Measurements from ENCODE around the gene C1QTNF3.

Gene C1QTNF3

DNA sequence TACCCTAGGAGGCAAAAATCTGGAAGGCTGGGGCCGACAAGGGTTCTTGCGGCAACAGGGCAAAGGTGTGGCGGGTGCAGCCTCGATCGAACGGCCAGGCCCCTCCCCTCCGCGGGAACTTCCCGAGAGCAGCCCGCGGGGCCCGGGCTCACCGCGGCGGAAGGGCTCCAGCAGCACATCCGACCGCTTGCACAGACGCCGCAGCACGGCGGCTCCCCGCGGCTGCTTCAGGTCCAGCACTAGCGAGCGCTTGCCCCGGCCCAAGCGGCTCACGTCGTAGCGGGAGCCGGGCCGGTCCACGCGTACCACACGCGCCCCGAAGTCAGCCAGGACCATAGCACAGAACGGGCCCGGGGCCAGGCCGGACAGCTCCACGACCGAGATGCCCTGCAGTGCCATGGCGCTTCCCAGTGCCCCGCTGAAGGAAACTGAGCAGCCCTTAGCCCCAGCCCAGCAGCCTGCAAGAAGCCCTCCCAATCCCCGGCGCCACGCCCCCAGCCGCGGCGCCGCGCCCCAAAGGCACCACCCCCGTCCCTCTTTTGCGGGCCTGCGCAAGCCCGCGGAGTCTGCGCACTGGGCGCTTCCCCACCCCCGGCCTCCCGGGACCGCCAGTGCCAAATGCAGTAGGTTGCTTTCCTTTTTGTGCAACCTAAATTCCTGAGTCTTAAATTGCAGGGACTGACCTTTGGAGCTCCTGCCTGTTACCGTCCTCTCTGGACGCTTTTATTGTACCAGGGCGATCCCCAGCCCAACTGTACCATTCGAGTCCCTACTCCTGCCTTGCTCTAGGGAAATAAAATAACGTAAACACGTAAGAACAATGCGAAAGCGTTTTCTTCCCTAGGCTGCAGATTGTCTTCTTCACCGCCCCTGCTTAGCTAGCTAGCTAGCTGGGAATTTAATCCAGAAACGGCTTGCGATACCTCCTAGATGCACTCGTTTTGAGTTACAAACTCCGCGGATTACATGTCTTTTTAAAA lies 35.1 kb downstream of the C1QTNF3 start, which contains the start of gene AMACR (continued):
- peak; percentile 88 for TF ChIP-seq MZF1 (tag by site-specific recombination; IDR thresholded peaks at IDR 0.05; ENCODE audit: borderline replicate concordance)
- peak; percentile 22 for TF ChIP-seq GLIS1 (tag by site-specific recombination; IDR thresholded peaks at IDR 0.05)
- TF ChIP-seq, protein P1, sequence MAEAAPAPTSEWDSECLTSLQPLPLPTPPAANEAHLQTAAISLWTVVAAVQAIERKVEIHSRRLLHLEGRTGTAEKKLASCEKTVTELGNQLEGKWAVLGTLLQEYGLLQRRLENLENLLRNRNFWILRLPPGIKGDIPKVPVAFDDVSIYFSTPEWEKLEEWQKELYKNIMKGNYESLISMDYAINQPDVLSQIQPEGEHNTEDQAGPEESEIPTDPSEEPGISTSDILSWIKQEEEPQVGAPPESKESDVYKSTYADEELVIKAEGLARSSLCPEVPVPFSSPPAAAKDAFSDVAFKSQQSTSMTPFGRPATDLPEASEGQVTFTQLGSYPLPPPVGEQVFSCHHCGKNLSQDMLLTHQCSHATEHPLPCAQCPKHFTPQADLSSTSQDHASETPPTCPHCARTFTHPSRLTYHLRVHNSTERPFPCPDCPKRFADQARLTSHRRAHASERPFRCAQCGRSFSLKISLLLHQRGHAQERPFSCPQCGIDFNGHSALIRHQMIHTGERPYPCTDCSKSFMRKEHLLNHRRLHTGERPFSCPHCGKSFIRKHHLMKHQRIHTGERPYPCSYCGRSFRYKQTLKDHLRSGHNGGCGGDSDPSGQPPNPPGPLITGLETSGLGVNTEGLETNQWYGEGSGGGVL (tag by site-specific recombination; IDR thresholded peaks at IDR 0.05) = peak; percentile 24; the same call in 1 of the 2 replicates
- peak; percentile 16; the same call in 1 of the 2 replicates for TF ChIP-seq FEZF1 (tag by site-specific recombination; IDR thresholded peaks at IDR 0.05)
- TF ChIP-seq, protein P2, sequence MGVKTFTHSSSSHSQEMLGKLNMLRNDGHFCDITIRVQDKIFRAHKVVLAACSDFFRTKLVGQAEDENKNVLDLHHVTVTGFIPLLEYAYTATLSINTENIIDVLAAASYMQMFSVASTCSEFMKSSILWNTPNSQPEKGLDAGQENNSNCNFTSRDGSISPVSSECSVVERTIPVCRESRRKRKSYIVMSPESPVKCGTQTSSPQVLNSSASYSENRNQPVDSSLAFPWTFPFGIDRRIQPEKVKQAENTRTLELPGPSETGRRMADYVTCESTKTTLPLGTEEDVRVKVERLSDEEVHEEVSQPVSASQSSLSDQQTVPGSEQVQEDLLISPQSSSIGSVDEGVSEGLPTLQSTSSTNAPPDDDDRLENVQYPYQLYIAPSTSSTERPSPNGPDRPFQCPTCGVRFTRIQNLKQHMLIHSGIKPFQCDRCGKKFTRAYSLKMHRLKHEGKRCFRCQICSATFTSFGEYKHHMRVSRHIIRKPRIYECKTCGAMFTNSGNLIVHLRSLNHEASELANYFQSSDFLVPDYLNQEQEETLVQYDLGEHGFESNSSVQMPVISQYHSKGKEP (tag by site-specific recombination; IDR thresholded peaks at IDR 0.05) = peak; percentile 99
- TF ChIP-seq ZNF10 (tag by site-specific recombination; IDR thresholded peaks at IDR 0.05) = 0 out of 2 replicates have a peak, but pooled peaks have one; percentile 40
- peak; percentile 60; the same call in 1 of the 2 replicates for TF ChIP-seq ZFP69B (tag by site-specific recombination; IDR thresholded peaks at IDR 0.05)
- no peak for TF ChIP-seq ZNF768 (tag by site-specific recombination; IDR thresholded peaks at IDR 0.05)
- TF ChIP-seq, protein P3, sequence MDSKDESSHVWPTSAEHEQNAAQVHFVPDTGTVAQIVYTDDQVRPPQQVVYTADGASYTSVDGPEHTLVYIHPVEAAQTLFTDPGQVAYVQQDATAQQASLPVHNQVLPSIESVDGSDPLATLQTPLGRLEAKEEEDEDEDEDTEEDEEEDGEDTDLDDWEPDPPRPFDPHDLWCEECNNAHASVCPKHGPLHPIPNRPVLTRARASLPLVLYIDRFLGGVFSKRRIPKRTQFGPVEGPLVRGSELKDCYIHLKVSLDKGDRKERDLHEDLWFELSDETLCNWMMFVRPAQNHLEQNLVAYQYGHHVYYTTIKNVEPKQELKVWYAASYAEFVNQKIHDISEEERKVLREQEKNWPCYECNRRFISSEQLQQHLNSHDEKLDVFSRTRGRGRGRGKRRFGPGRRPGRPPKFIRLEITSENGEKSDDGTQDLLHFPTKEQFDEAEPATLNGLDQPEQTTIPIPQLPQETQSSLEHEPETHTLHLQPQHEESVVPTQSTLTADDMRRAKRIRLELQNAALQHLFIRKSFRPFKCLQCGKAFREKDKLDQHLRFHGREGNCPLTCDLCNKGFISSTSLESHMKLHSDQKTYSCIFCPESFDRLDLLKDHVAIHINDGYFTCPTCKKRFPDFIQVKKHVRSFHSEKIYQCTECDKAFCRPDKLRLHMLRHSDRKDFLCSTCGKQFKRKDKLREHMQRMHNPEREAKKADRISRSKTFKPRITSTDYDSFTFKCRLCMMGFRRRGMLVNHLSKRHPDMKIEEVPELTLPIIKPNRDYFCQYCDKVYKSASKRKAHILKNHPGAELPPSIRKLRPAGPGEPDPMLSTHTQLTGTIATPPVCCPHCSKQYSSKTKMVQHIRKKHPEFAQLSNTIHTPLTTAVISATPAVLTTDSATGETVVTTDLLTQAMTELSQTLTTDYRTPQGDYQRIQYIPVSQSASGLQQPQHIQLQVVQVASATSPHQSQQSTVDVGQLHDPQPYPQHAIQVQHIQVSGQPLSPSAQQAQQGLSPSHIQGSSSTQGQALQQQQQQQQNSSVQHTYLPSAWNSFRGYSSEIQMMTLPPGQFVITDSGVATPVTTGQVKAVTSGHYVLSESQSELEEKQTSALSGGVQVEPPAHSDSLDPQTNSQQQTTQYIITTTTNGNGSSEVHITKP (tag by site-specific recombination; IDR thresholded peaks at IDR 0.05) = peak; percentile 88
- 0 out of 2 replicates have a peak, but pooled peaks have one; percentile 59 for TF ChIP-seq HOXC10 (CRISPR knock-in tag; IDR thresholded peaks at IDR 0.05)
- peak; percentile 99 for TF ChIP-seq ZBTB8A (tag by site-specific recombination; IDR thresholded peaks at IDR 0.05)
- TF ChIP-seq, protein P4, sequence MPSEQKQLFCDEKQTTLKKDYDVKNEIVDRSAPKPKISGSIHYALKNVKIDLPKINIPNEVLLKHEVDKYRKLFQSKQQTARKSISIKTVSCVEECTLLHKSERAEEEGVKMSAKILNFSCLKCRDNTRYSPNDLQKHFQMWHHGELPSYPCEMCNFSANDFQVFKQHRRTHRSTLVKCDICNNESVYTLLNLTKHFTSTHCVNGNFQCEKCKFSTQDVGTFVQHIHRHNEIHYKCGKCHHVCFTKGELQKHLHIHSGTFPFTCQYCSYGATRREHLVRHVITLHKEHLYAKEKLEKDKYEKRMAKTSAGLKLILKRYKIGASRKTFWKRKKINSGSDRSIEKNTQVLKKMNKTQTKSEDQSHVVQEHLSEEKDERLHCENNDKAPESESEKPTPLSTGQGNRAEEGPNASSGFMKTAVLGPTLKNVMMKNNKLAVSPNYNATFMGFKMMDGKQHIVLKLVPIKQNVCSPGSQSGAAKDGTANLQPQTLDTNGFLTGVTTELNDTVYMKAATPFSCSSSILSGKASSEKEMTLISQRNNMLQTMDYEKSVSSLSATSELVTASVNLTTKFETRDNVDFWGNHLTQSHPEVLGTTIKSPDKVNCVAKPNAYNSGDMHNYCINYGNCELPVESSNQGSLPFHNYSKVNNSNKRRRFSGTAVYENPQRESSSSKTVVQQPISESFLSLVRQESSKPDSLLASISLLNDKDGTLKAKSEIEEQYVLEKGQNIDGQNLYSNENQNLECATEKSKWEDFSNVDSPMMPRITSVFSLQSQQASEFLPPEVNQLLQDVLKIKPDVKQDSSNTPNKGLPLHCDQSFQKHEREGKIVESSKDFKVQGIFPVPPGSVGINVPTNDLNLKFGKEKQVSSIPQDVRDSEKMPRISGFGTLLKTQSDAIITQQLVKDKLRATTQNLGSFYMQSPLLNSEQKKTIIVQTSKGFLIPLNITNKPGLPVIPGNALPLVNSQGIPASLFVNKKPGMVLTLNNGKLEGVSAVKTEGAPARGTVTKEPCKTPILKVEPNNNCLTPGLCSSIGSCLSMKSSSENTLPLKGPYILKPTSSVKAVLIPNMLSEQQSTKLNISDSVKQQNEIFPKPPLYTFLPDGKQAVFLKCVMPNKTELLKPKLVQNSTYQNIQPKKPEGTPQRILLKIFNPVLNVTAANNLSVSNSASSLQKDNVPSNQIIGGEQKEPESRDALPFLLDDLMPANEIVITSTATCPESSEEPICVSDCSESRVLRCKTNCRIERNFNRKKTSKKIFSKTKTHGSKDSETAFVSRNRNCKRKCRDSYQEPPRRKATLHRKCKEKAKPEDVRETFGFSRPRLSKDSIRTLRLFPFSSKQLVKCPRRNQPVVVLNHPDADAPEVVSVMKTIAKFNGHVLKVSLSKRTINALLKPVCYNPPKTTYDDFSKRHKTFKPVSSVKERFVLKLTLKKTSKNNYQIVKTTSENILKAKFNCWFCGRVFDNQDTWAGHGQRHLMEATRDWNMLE (tag by site-specific recombination; conservative IDR thresholded peaks at IDR 0.05; ENCODE audit: low read depth) = peak; percentile 22
- peak; percentile 91 for TF ChIP-seq ZNF76 (tag by site-specific recombination; IDR thresholded peaks at IDR 0.05; ENCODE audit: borderline replicate concordance, low read depth)
